Measurements from ENCODE around the gene DEPP1. TPM values are rescaled to one million over a fixed set of nuclear protein-coding genes. Genes with fewer than 3 reads are reported as not detected.
A peak's percentile ranks its signal among the peaks of the same experiment; 100 is the strongest.

Gene DEPP1
- total and polyA plus RNA-seq, 2 of the 13 experiments (the other 11 are each of a cell fraction or from before 2014, with no cell fraction given), result 14.8 to 270 TPM

GRCh38 chr10:44976352-44977198, 2.0 kb downstream of the DEPP1 start (continued):
- TF ChIP-seq ZBTB25 (CRISPR knock-in tag; IDR thresholded peaks at IDR 0.05), result no peak
- no peak for TF ChIP-seq ZNF570 (CRISPR knock-in tag; IDR thresholded peaks at IDR 0.05; ENCODE audit: borderline replicate concordance)
- TF ChIP-seq ZNF740 (CRISPR knock-in tag; IDR thresholded peaks at IDR 0.05), result no peak
- no peak for TF ChIP-seq ZNF281 (CRISPR knock-in tag; IDR thresholded peaks at IDR 0.05; ENCODE audit: borderline replicate concordance)
- TF ChIP-seq SP2 (CRISPR knock-in tag; IDR thresholded peaks at IDR 0.05), result no peak; the same call in 1 of the 2 replicates
- 0 out of 2 replicates have a peak, but pooled peaks have one; percentile 11 for TF ChIP-seq RERE (CRISPR knock-in tag; IDR thresholded peaks at IDR 0.05; ENCODE audit: low read depth)
- no peak for TF ChIP-seq SIX1 (CRISPR knock-in tag; IDR thresholded peaks at IDR 0.05; ENCODE audit: borderline replicate concordance)
- TF ChIP-seq HDAC6 (IDR thresholded peaks at IDR 0.05; ENCODE audit: low read depth, low read length), result no peak
- TF ChIP-seq, protein P1, sequence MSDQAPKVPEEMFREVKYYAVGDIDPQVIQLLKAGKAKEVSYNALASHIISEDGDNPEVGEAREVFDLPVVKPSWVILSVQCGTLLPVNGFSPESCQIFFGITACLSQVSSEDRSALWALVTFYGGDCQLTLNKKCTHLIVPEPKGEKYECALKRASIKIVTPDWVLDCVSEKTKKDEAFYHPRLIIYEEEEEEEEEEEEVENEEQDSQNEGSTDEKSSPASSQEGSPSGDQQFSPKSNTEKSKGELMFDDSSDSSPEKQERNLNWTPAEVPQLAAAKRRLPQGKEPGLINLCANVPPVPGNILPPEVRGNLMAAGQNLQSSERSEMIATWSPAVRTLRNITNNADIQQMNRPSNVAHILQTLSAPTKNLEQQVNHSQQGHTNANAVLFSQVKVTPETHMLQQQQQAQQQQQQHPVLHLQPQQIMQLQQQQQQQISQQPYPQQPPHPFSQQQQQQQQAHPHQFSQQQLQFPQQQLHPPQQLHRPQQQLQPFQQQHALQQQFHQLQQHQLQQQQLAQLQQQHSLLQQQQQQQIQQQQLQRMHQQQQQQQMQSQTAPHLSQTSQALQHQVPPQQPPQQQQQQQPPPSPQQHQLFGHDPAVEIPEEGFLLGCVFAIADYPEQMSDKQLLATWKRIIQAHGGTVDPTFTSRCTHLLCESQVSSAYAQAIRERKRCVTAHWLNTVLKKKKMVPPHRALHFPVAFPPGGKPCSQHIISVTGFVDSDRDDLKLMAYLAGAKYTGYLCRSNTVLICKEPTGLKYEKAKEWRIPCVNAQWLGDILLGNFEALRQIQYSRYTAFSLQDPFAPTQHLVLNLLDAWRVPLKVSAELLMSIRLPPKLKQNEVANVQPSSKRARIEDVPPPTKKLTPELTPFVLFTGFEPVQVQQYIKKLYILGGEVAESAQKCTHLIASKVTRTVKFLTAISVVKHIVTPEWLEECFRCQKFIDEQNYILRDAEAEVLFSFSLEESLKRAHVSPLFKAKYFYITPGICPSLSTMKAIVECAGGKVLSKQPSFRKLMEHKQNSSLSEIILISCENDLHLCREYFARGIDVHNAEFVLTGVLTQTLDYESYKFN (CRISPR knock-in tag; conservative IDR thresholded peaks at IDR 0.05), result no peak
- TF ChIP-seq SYNCRIP (IDR thresholded peaks at IDR 0.05; ENCODE audit: insufficient read depth, low read depth, low read length), result no peak
- no peak for TF ChIP-seq KLF15 (CRISPR knock-in tag; IDR thresholded peaks at IDR 0.05; ENCODE audit: borderline replicate concordance)
- TF ChIP-seq ZNF639 (CRISPR knock-in tag; conservative IDR thresholded peaks at IDR 0.05), result 0 out of 2 replicates have a peak, but pooled peaks have one; percentile 48
